Upper lobe of right lung (tissue), 1 donor: ENCODE data around the gene RPGRIP1L. TPM values are rescaled to one million over a fixed set of nuclear protein-coding genes. Genes with fewer than 3 reads are reported as not detected.

ENCODE experiments used
- ATAC-seq: fragments of 200-7000 bp; cut with Tn5 transposase; one replicate; pipeline ENCODE4 v1.9.1; 2020; ENCODE audit warnings: mild to moderate bottlenecking, moderate library complexity
- DNase-seq: peaks from one replicate; pipeline ENCODE4 v3.0.0-alpha.2; 2020
- H3K27ac ChIP-seq: fragments of 200-600 bp; one replicate; pipeline ENCODE4 v1.8.0; 2022
- H3K27me3 ChIP-seq: fragments of 200-600 bp; one replicate; pipeline ENCODE4 v1.8.0; 2022; ENCODE audit warnings: mild to moderate bottlenecking
- H3K36me3 ChIP-seq: fragments of 200-600 bp; one replicate; pipeline ENCODE4 v1.8.0; 2022
- H3K4me1 ChIP-seq: fragments of 200-600 bp; one replicate; pipeline ENCODE4 v1.8.0; 2022
- H3K4me3 ChIP-seq: fragments of 200-600 bp; one replicate; pipeline ENCODE4 v1.8.0; 2022; ENCODE audit warnings: mild to moderate bottlenecking
- H3K9me3 ChIP-seq: fragments of 200-600 bp; one replicate; pipeline ENCODE4 v1.8.0; 2022
- CTCF ChIP-seq: fragments of 200-600 bp; IDR thresholded peaks from one replicate; pipeline ENCODE4 v1.8.0; 2022; ENCODE audit warnings: antibody characterized with exemption
- intact Hi-C: fragments of 100-400 bp; cut with DNase I; formaldehyde crosslinking; loops from one replicate; pipeline ENCODE4 v1.11.0; 2022
- total RNA-seq: library from RNA; stranded (reverse); fragmentation: NEBNext Ultra II Directional; extraction: Animal tissue kit (Norgen Biotek cat#: 25700); gene quantifications from one replicate; pipeline ENCODE4 v1.2.1, GENCODE V29; 2021
- donor health status: DM: no; HTN: yes; CAD: no; lungs with severe emphysema.

RPGRIP1L gene
- total RNA-seq, 1 donor from 2014 or later, result 3.5 TPM

- Histone ChIP-seq H3K4me3 (no peak overlapping the region), H3K9me3 (no peaks in the 10 kb centered on the region), H3K27ac (no peak overlapping the region), H3K36me3 (no peaks in the 10 kb centered on the region), H3K27me3 (no peaks in the 10 kb centered on the region), H3K4me1 (no peaks in the 10 kb centered on the region)
- ATAC-seq, result no peak
- intact Hi-C loops, result no loop called here
- TF ChIP-seq CTCF, result no peak
- DNase-seq, result no peak
Observed at GRCh38 chr16:53681354-53681753, 22.3 kb downstream of the RPGRIP1L start.

DNA sequence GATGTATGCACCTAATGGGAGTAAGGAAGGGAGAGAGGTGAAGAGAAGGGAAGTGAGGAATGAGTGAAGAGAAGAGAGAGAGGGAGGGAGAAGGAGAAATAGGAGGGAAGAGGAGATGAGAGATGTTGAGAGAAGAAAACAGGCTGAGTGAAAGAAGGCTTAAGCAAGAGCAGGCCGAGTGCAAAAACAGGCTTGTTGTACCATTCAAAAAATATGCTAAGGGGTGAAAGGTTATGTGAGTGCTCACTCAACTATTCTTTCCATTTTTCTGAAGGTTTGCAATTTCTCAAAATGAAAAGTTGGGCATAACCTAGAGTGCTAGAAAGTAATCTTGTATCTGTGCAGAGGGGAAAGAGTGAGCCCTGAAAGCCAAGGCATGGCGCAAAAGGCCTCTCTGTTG lies 22.9 kb downstream of the RPGRIP1L start:
- H3K4me1 ChIP-seq, result no peaks in the 10 kb centered on the region
- H3K27ac ChIP-seq, result no peak overlapping the region
- H3K4me3 ChIP-seq, result no peak overlapping the region
- ATAC-seq (no peak), DNase-seq (no peak)
- H3K27me3 ChIP-seq, result no peaks in the 10 kb centered on the region
- H3K36me3 ChIP-seq, result no peaks in the 10 kb centered on the region
- intact Hi-C loops, result no loop called here
- no peaks in the 10 kb centered on the region for H3K9me3 ChIP-seq
- no peak for TF ChIP-seq CTCF

DNA sequence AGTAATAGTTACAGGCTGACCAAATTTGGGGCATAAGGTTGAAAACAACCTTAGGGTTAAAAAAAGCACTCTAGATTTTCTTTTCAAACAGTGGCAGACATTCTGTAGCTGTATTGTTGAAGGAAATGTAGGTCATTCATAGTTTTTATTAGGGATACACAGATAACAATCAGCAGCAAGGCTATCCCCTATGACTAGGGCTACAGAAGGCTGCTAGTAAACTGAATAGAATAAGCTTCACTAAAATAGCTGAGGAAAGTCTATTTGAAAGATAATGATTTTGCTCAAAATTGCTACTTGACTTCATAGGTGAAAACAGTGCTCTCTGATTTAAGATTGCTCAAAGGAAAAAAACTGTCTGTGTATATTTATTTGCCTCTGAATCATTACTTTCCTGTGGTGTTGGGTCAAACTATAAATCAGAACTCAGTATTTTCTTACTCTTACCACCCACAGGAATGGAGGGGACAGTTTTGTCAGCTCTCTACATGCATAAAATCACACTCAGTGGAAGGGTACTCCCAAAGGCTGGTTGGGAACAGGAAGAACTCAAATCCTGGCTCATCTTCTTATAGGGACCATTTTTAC lies 24.8 kb downstream of the RPGRIP1L start:
- intact Hi-C loops, result no loop called here
- Histone ChIP-seq H3K4me3 (no peak overlapping the region), H3K27ac (no peak overlapping the region), H3K9me3 (no peaks in the 10 kb centered on the region), H3K4me1 (no peaks in the 10 kb centered on the region), H3K27me3 (no peaks in the 10 kb centered on the region), H3K36me3 (no peaks in the 10 kb centered on the region)
- ATAC-seq (no peak), DNase-seq (no peak)
- no peak for TF ChIP-seq CTCF

GRCh38 chr16:53678155-53678554 lies 25.5 kb downstream of the RPGRIP1L start:
- Histone ChIP-seq H3K4me3 (no peak overlapping the region), H3K27ac (no peak overlapping the region), H3K9me3 (no peaks in the 10 kb centered on the region), H3K4me1 (no peaks in the 10 kb centered on the region), H3K36me3 (no peaks in the 10 kb centered on the region), H3K27me3 (no peaks in the 10 kb centered on the region)
- TF ChIP-seq CTCF, result no peak
- ATAC-seq, result no peak
- intact Hi-C loops, result no loop called here
- DNase-seq, result no peak

GRCh38 chr16:53673189-53673588 lies 30.5 kb downstream of the RPGRIP1L start:
- no peaks in the 10 kb centered on the region for H3K27me3 ChIP-seq
- no peak for DNase-seq
- no peak for ATAC-seq
- H3K4me1 ChIP-seq, result no peaks in the 10 kb centered on the region
- H3K27ac ChIP-seq, result no peak overlapping the region
- no peak overlapping the region for H3K4me3 ChIP-seq
- H3K36me3 ChIP-seq, result no peaks in the 10 kb centered on the region
- TF ChIP-seq CTCF, result no peak
- intact Hi-C loops, result no loop called here
- H3K9me3 ChIP-seq, result no peaks in the 10 kb centered on the region

- DNase-seq (no peak), ATAC-seq (no peak)
- Histone ChIP-seq H3K4me1 (no peaks in the 10 kb centered on the region), H3K36me3 (no peaks in the 10 kb centered on the region), H3K27me3 (no peaks in the 10 kb centered on the region), H3K9me3 (no peaks in the 10 kb centered on the region), H3K27ac (no peak overlapping the region), H3K4me3 (no peak overlapping the region)
- intact Hi-C loops, result no loop called here
- TF ChIP-seq CTCF, result no peak
Observed at GRCh38 chr16:53672461-53672860, 31.2 kb downstream of the RPGRIP1L start.
